K562 (cell line): Measurements from ENCODE around the gene WASF1. TPM values are rescaled to one million over a fixed set of nuclear protein-coding genes. Genes with fewer than 3 reads are reported as not detected.

Experiments used
- BCOR ChIP-seq: fragments of 450-650 bp; IDR thresholded peaks from 2 replicates; pipeline ENCODE4 v1.6.1; 2016
- CEBPG ChIP-seq, 3 experiments: fragments of 200-800 bp in 1 of 3; sonication (Bioruptor generic) in 1 of 3; sonication (generic) in 1 of 3; formaldehyde crosslinking in 1 of 3; IDR thresholded peaks in 2 of 3; conservative IDR thresholded peaks in 1 of 3; 2 replicates each; pipeline versions ENCODE4 v1.6.1 to v1.8.0; 2016 to 2022; ENCODE audit warnings: missing compliant biosample characterization in 2 of 3, missing genetic modification characterization in 2 of 3, mild to moderate bottlenecking in 1 of 3, missing genetic modification reagents in 1 of 3
- CHD2 ChIP-seq: IDR thresholded peaks from 2 replicates; pipeline ENCODE4 v1.6.1; 2011; ENCODE audit warnings: low read depth, low read length
- CREB1 ChIP-seq, 2 experiments: sonication (generic) in 1 of 2; formaldehyde crosslinking in 1 of 2; IDR thresholded peaks; 2 replicates each; pipeline versions ENCODE4 v1.6.1 to v1.8.0; 2012 to 2022; ENCODE audit warnings: inconsistent platforms in 1 of 2, mild to moderate bottlenecking in 1 of 2, missing genetic modification reagents in 1 of 2, moderate library complexity in 1 of 2
- CREB3L1 ChIP-seq: fragments of 450-650 bp; IDR thresholded peaks from 2 replicates; pipeline ENCODE4 v1.6.1; 2014; ENCODE audit warnings: low read depth, mild to moderate bottlenecking, moderate library complexity, borderline replicate concordance
- ETS1 ChIP-seq: conservative IDR thresholded peaks from 2 replicates; pipeline ENCODE4 v1.6.1; 2011; ENCODE audit warnings: low read depth, mild to moderate bottlenecking, low read length; ENCODE audit not compliant: control insufficient read depth
- GABPB1 ChIP-seq: sonication (generic); formaldehyde crosslinking; IDR thresholded peaks from 2 replicates; pipeline ENCODE4 v1.8.0; 2022; ENCODE audit warnings: mild to moderate bottlenecking, missing genetic modification reagents
- HDAC8 ChIP-seq: fragments of 450-650 bp; IDR thresholded peaks from 2 replicates; pipeline ENCODE4 v1.6.1; 2016; ENCODE audit warnings: mild to moderate bottlenecking, missing genetic modification characterization, moderate library complexity, missing compliant biosample characterization
- HMGXB4 ChIP-seq: sonication (generic); formaldehyde crosslinking; IDR thresholded peaks from 2 replicates; pipeline ENCODE4 v1.8.1; 2023; ENCODE audit warnings: mild to moderate bottlenecking, missing genetic modification reagents
- KLF13 ChIP-seq: fragments of 450-650 bp; IDR thresholded peaks from 2 replicates; pipeline ENCODE4 v1.6.1; 2016; ENCODE audit warnings: missing genetic modification characterization, low read depth, mild to moderate bottlenecking, missing compliant biosample characterization, moderate library complexity, borderline replicate concordance
- MBD2 ChIP-seq: sonication (generic); IDR thresholded peaks from 2 replicates; pipeline ENCODE4 v1.6.1; 2016; ENCODE audit warnings: low read depth, borderline replicate concordance
- NCOA6 ChIP-seq: fragments of 450-650 bp; IDR thresholded peaks from 2 replicates; pipeline ENCODE4 v1.6.1; 2017; ENCODE audit warnings: mild to moderate bottlenecking
- PHF8 ChIP-seq: fragments of 200-600 bp; sonication (generic); IDR thresholded peaks from 2 replicates; pipeline ENCODE4 v1.6.1; 2012; ENCODE audit warnings: mixed run types, mild to moderate bottlenecking, inconsistent platforms, low read length, moderate library complexity, borderline replicate concordance
- POLR2A ChIP-seq: fragments of 450-650 bp; conservative IDR thresholded peaks from 2 replicates; pipeline ENCODE4 v1.6.1; 2016
- POLR2G ChIP-seq: fragments of 200-400 bp; formaldehyde crosslinking; IDR thresholded peaks from 2 replicates; pipeline ENCODE4 v1.6.1; 2017; ENCODE audit warnings: low read depth, mild to moderate bottlenecking, antibody characterized with exemption, low read length, moderate library complexity
- SREBF1 ChIP-seq: fragments of 150-350 bp; IDR thresholded peaks from 2 replicates; pipeline ENCODE4 v1.6.1; 2014; ENCODE audit warnings: antibody characterized with exemption, low read depth, low read length, borderline replicate concordance
- SUPT5H ChIP-seq: fragments of 450-650 bp; IDR thresholded peaks from 2 replicates; pipeline ENCODE4 v1.6.1; 2016
- TOE1 ChIP-seq, 2 experiments: fragments of 450-650 bp in 1 of 2; sonication (generic) in 1 of 2; formaldehyde crosslinking in 1 of 2; IDR thresholded peaks; 2 replicates each; pipeline versions ENCODE4 v1.7.1 to v1.8.0; 2016 to 2022; ENCODE audit warnings: borderline replicate concordance in 2 of 2, mild to moderate bottlenecking in 2 of 2, antibody characterized with exemption in 1 of 2, inconsistent platforms in 1 of 2, low read depth in 1 of 2, missing genetic modification reagents in 1 of 2, moderate library complexity in 1 of 2
- ZNF41 ChIP-seq: fragments of 250-450 bp; sonication (Bioruptor Pico); conservative IDR thresholded peaks from 2 replicates; pipeline ENCODE4 v1.4.0; 2020; ENCODE audit warnings: mild to moderate bottlenecking
- ZNF444 ChIP-seq: fragments of 250-450 bp; sonication (Bioruptor Pico); IDR thresholded peaks from 2 replicates; pipeline ENCODE4 v1.4.0; 2020; ENCODE audit warnings: mild to moderate bottlenecking, moderate library complexity
- ZNF551 ChIP-seq: fragments of 250-450 bp; sonication (Bioruptor Pico); IDR thresholded peaks from 2 replicates; pipeline ENCODE4 v1.5.0; 2021; ENCODE audit warnings: mild to moderate bottlenecking, moderate library complexity
- ZNF644 ChIP-seq: fragments of 200-800 bp; sonication (Bioruptor generic); IDR thresholded peaks from 2 replicates; pipeline ENCODE4 v1.6.1; 2016; ENCODE audit warnings: low read depth, missing genetic modification characterization, missing compliant biosample characterization
- polyA plus RNA-seq, 8 experiments: library from polyadenylated mRNA; depleted of rRNA in 4 of 8; stranded (reverse) in 5 of 8; unstranded in 3 of 8; fragments of >200 nt; fragmentation: Nextera tagmentation in 2 of 8; fragmentation: Illumina TruSeq in 1 of 8; extraction: Ambion mirVana in 2 of 8; extraction: Trizol in 1 of 8; gene quantifications; 2 replicates each; pipeline versions ENCODE4 v1.2.1 to v1.2.3, GENCODE V29; 2011 to 2014; ENCODE audit warnings: inconsistent platforms in 1 of 8, missing spikeins in 1 of 8
- total RNA-seq, 7 experiments: library from RNA; depleted of rRNA in 6 of 7; stranded (reverse); fragments of >200 nt in 6 of 7; fragmentation: Illumina TruSeq in 2 of 7; extraction: Trizol in 2 of 7; gene quantifications; 2 replicates each; pipeline versions ENCODE4 v1.2.1 to v1.2.3, GENCODE V29; 2011 to 2021; ENCODE audit warnings: low replicate concordance in 1 of 7

WASF1 gene
- total and polyA plus RNA-seq, 9 of the 15 experiments (the other 6 are each of a cell fraction or from before 2014, with no cell fraction given), result 2.1 to 18.2 (median 7.4) TPM

- peak; percentile 77 for TF ChIP-seq CREB3L1
- TF ChIP-seq CHD2, result peak; percentile 84
- peak; percentile 65; the same call in 1 of the 2 replicates for TF ChIP-seq PHF8
- TF ChIP-seq NCOA6, result no peak
- peak; percentile 64 for TF ChIP-seq SUPT5H
- peak; percentile 93 for TF ChIP-seq TOE1 (IDR thresholded peaks at IDR 0.05; ENCODE audit: borderline replicate concordance)
- 0 out of 2 replicates have a peak, but pooled peaks have one; percentile 45 for TF ChIP-seq TOE1 (CRISPR knock-in tag; IDR thresholded peaks at IDR 0.05; ENCODE audit: borderline replicate concordance, low read depth)
- 0 out of 2 replicates have a peak, but pooled peaks have one; percentile 9 for TF ChIP-seq BCOR
- TF ChIP-seq POLR2A, result peak; percentile 68
- TF ChIP-seq ZNF644 (tag), result peak; percentile 72; the same call in 1 of the 2 replicates
- TF ChIP-seq POLR2G, result peak; percentile 89
- no peak for TF ChIP-seq ZNF41 (CRISPR knock-in tag)
- TF ChIP-seq GABPB1 (CRISPR knock-in tag), result peak; percentile 93
- TF ChIP-seq KLF13 (tag), result peak; percentile 59; the same call in 1 of the 2 replicates
- TF ChIP-seq SREBF1, result peak; percentile 79; the same call in 1 of the 2 replicates
- TF ChIP-seq CREB1 (IDR thresholded peaks at IDR 0.05), result peak; percentile 52
- no peak; the same call in 1 of the 2 replicates for TF ChIP-seq CREB1 (CRISPR knock-in tag; IDR thresholded peaks at IDR 0.05)
- peak; percentile 95 for TF ChIP-seq ETS1
- peak; percentile 74 for TF ChIP-seq MBD2
- TF ChIP-seq HMGXB4, result 0 out of 2 replicates have a peak, but pooled peaks have one; percentile 44
- peak; percentile 41; the same call in 1 of the 2 replicates for TF ChIP-seq HDAC8
- no peak for TF ChIP-seq ZNF551 (CRISPR knock-in tag)
- TF ChIP-seq CEBPG (CRISPR knock-in tag; IDR thresholded peaks at IDR 0.05), result peak; percentile 92
- TF ChIP-seq CEBPG (tag; conservative IDR thresholded peaks at IDR 0.05 in 1 of 2, IDR thresholded peaks at IDR 0.05 in 1 of 2), result peak; percentile 90 to 99
- no peak for TF ChIP-seq ZNF444 (CRISPR knock-in tag)
These were observed at the start of gene WASF1 (continued) for GRCh38 chr6:110179406-110180227.
